Mesenchymal stem cell (in vitro differentiated cells and primary cell): ENCODE results near the gene SLC23A1.
A peak's percentile ranks its signal among the peaks of the same experiment; 100 is the strongest.

ENCODE experiments used
- DNase-seq: peaks from one replicate; pipeline ENCODE4 v3.0.0-alpha.2; 2013
- H2AFZ ChIP-seq: one replicate; pipeline ENCODE4 v1.6.1; 2013; ENCODE audit warnings: low read depth, mild to moderate bottlenecking, control low read depth, inconsistent platforms, low read length, moderate library complexity
- H2AK5ac ChIP-seq: 2 replicates; pipeline ENCODE4 v1.6.1; 2013; ENCODE audit warnings: low read length, moderate library complexity, mild to moderate bottlenecking, inconsistent platforms; ENCODE audit not compliant: severe bottlenecking
- H2BK120ac ChIP-seq: one replicate; pipeline ENCODE4 v1.6.1; 2013; ENCODE audit warnings: low read depth, mild to moderate bottlenecking, inconsistent platforms, low read length, moderate library complexity
- H2BK12ac ChIP-seq, 2 experiments: one replicate each; pipeline ENCODE4 v1.6.1; 2013; ENCODE audit warnings: inconsistent platforms in 2 of 2, low read length in 2 of 2, mild to moderate bottlenecking in 2 of 2, moderate library complexity in 2 of 2, control low read depth in 1 of 2
- H2BK15ac ChIP-seq: one replicate; pipeline ENCODE4 v1.6.1; 2013; ENCODE audit warnings: mild to moderate bottlenecking, low read depth, inconsistent platforms; ENCODE audit not compliant: poor library complexity, severe bottlenecking
- H2BK5ac ChIP-seq: 2 replicates; pipeline ENCODE4 v1.6.1; 2013; ENCODE audit warnings: low read depth, mild to moderate bottlenecking, low read length, control low read depth, inconsistent platforms; ENCODE audit not compliant: poor library complexity, severe bottlenecking
- H3K14ac ChIP-seq, 2 experiments: one replicate each; pipeline ENCODE4 v1.6.1; 2013; ENCODE audit warnings: inconsistent platforms in 2 of 2, low read length in 2 of 2, control low read depth in 1 of 2, mild to moderate bottlenecking in 1 of 2, moderate library complexity in 1 of 2
- H3K18ac ChIP-seq, 2 experiments: one replicate each; pipeline ENCODE4 v1.6.1; 2013; ENCODE audit warnings: inconsistent platforms in 2 of 2, low read length in 2 of 2, control low read depth in 1 of 2, low read depth in 1 of 2, mild to moderate bottlenecking in 1 of 2
- H3K23ac ChIP-seq, 2 experiments: one replicate each; pipeline ENCODE4 v1.6.1; 2013; ENCODE audit warnings: inconsistent platforms in 2 of 2, low read length in 2 of 2, mild to moderate bottlenecking in 2 of 2, moderate library complexity in 2 of 2, control low read depth in 1 of 2
- H3K27ac ChIP-seq: 2 replicates; pipeline ENCODE4 v1.5.1; 2013; ENCODE audit warnings: mild to moderate bottlenecking, moderate library complexity, low read length, control low read depth, inconsistent platforms; ENCODE audit not compliant: poor library complexity, severe bottlenecking
- H3K27me3 ChIP-seq, 2 experiments: 2 replicates each; pipeline versions ENCODE4 v1.6.1 to v1.7.0; 2013; ENCODE audit warnings: low read length in 2 of 2, mild to moderate bottlenecking in 2 of 2, moderate library complexity in 2 of 2, control low read depth in 1 of 2, inconsistent platforms in 1 of 2; ENCODE audit not compliant: control insufficient read depth in 1 of 2, insufficient read depth in 1 of 2
- H3K36me3 ChIP-seq, 2 experiments: 2 replicates each; pipeline versions ENCODE4 v1.6.1 to v1.7.0; 2013; ENCODE audit warnings: low read length in 2 of 2, control low read depth in 1 of 2, inconsistent platforms in 1 of 2, low read depth in 1 of 2, mild to moderate bottlenecking in 1 of 2; ENCODE audit not compliant: insufficient read depth in 2 of 2, control insufficient read depth in 1 of 2
- H3K4ac ChIP-seq, 2 experiments: one replicate each; pipeline ENCODE4 v1.6.1; 2013; ENCODE audit warnings: inconsistent platforms in 2 of 2, low read length in 2 of 2, mild to moderate bottlenecking in 2 of 2, moderate library complexity in 2 of 2, control low read depth in 1 of 2, low read depth in 1 of 2
- H3K4me1 ChIP-seq: 2 replicates; pipeline ENCODE4 v1.6.1; 2013; ENCODE audit warnings: low read depth, low read length, control low read depth; ENCODE audit not compliant: control insufficient read depth, insufficient read depth
- H3K4me2 ChIP-seq: 2 replicates; pipeline ENCODE4 v1.6.1; 2013; ENCODE audit warnings: low read length, mild to moderate bottlenecking, inconsistent platforms; ENCODE audit not compliant: poor library complexity, severe bottlenecking
- H3K4me3 ChIP-seq, 2 experiments: 2 replicates each; pipeline versions ENCODE4 v1.5.1 to v1.7.0; 2013; ENCODE audit warnings: low read length in 2 of 2, mild to moderate bottlenecking in 2 of 2, control low read depth in 1 of 2, low read depth in 1 of 2; ENCODE audit not compliant: insufficient read depth in 1 of 2
- H3K79me1 ChIP-seq: replicated peaks from 2 replicates; pipeline ENCODE4 v1.6.1; 2013; ENCODE audit warnings: mild to moderate bottlenecking, control low read depth, low read length, inconsistent platforms; ENCODE audit not compliant: poor library complexity, severe bottlenecking
- H3K9ac ChIP-seq: 2 replicates; pipeline ENCODE4 v1.7.0; 2013; ENCODE audit warnings: mild to moderate bottlenecking, low read length, moderate library complexity
- H3K9me3 ChIP-seq: 2 replicates; pipeline ENCODE4 v1.7.0; 2013; ENCODE audit warnings: mild to moderate bottlenecking, low read length; ENCODE audit not compliant: control insufficient read depth
- H4K8ac ChIP-seq: one replicate; pipeline ENCODE4 v1.6.1; 2013; ENCODE audit warnings: inconsistent platforms, mild to moderate bottlenecking, low read length, moderate library complexity
- H4K91ac ChIP-seq: one replicate; pipeline ENCODE4 v1.6.1; 2013; ENCODE audit warnings: mild to moderate bottlenecking, low read length, inconsistent platforms
- WGBS: methylation state at CpG from one replicate; pipeline ENCODE4 v1.1.7; 2013; ENCODE audit warnings: mixed read lengths; 5-methylcytosine and 5-hydroxymethylcytosine counted together

SLC23A1 gene

GRCh38 chr5:139344177-139344576 lies 38.9 kb downstream of the SLC23A1 start:
- Histone ChIP-seq H3K4me1 (peaks cover 3% of the 10 kb centered on the region), H3K79me1 (no peaks in the 10 kb centered on the region), H3K9ac (no peak overlapping the region), H2BK15ac (no peak overlapping the region), H4K8ac (no peak overlapping the region), H3K4me2 (peak overlapping the region; percentile 28), H3K36me3 (peaks cover 9 to 14% of the 10 kb centered on the region in 2 experiments), H3K27ac (no peak overlapping the region), H2AK5ac (no peak overlapping the region), H3K14ac (no peak overlapping the region), H2BK12ac (no peak overlapping the region), H3K4me3 (peak overlapping the region in 1 of 2 experiments; percentile 99), H3K4ac (no peak overlapping the region), H4K91ac (no peak overlapping the region), H3K18ac (no peak overlapping the region), H3K9me3 (no peaks in the 10 kb centered on the region), H2BK5ac (no peak overlapping the region), H3K23ac (no peak overlapping the region), H3K27me3 (no peaks in the 10 kb centered on the region), H2BK120ac (no peak overlapping the region), H2AFZ (no peak overlapping the region)
- no peak for DNase-seq
- 100% methylated on average over 2 of the region's 2 CpGs for WGBS

GRCh38 chr5:139343476-139343875 lies 39.6 kb downstream of the SLC23A1 start:
- H3K14ac ChIP-seq, result no peak overlapping the region
- peaks cover 3% of the 10 kb centered on the region for H3K4me1 ChIP-seq
- no peaks in the 10 kb centered on the region for H3K79me1 ChIP-seq
- H2BK5ac ChIP-seq, result no peak overlapping the region
- no peak overlapping the region for H2BK120ac ChIP-seq
- no peak overlapping the region for H3K4ac ChIP-seq
- DNase-seq, result no peak
- no peaks in the 10 kb centered on the region for H3K27me3 ChIP-seq
- no peak overlapping the region for H2BK12ac ChIP-seq
- no peaks in the 10 kb centered on the region for H3K9me3 ChIP-seq
- no peak overlapping the region for H2AFZ ChIP-seq
- no peak overlapping the region for H3K27ac ChIP-seq
- no peak overlapping the region for H2AK5ac ChIP-seq
- peak overlapping the region; percentile 100 for H3K9ac ChIP-seq
- peak overlapping the region in 1 of 2 experiments; percentile 99 for H3K4me3 ChIP-seq
- no peak overlapping the region for H3K18ac ChIP-seq
- no peak overlapping the region for H4K8ac ChIP-seq
- H3K4me2 ChIP-seq, result peak overlapping the region; percentile 46
- no peak overlapping the region for H3K23ac ChIP-seq
- 95% methylated on average over 9 of the region's 9 CpGs for WGBS
- no peak overlapping the region for H2BK15ac ChIP-seq
- H3K36me3 ChIP-seq, result peaks cover 9 to 14% of the 10 kb centered on the region in 2 experiments
- no peak overlapping the region for H4K91ac ChIP-seq

DNA sequence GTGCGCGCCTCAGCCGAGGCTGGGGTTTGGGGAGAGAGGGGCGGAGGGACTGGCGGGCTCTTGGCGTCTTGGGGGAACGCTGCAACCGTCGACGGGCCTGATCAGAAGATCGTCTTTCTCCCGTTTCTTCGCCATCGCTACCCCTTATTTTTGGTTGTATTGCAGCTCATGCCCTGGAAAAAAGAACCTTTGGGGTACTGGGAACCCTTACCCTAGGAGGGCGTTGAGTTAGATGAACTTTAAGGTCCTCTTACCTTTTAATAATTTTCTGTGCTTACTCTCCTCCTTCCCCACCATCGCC lies 40.7 kb downstream of the SLC23A1 start:
- Histone ChIP-seq H3K36me3 (peaks cover 9% of the 10 kb centered on the region in 2 experiments), H3K4ac (no peak overlapping the region), H3K18ac (peak overlapping the region in 1 of 2 experiments; percentile 21), H3K79me1 (no peaks in the 10 kb centered on the region), H2AFZ (no peak overlapping the region), H2BK5ac (no peak overlapping the region), H3K4me2 (peak overlapping the region; percentile 46), H2BK15ac (no peak overlapping the region), H3K9me3 (no peaks in the 10 kb centered on the region), H3K14ac (no peak overlapping the region), H2BK120ac (no peak overlapping the region), H3K27ac (peak overlapping the region; percentile 79), H3K27me3 (no peaks in the 10 kb centered on the region), H4K8ac (no peak overlapping the region), H2AK5ac (no peak overlapping the region), H3K23ac (no peak overlapping the region), H3K4me1 (peaks cover 3% of the 10 kb centered on the region), H2BK12ac (no peak overlapping the region), H3K4me3 (peak overlapping the region; percentile 76 to 99), H4K91ac (no peak overlapping the region), H3K9ac (peak overlapping the region; percentile 100)
- DNase-seq, result no peak
- 0% methylated on average over 4 of the region's 16 CpGs for WGBS

DNA sequence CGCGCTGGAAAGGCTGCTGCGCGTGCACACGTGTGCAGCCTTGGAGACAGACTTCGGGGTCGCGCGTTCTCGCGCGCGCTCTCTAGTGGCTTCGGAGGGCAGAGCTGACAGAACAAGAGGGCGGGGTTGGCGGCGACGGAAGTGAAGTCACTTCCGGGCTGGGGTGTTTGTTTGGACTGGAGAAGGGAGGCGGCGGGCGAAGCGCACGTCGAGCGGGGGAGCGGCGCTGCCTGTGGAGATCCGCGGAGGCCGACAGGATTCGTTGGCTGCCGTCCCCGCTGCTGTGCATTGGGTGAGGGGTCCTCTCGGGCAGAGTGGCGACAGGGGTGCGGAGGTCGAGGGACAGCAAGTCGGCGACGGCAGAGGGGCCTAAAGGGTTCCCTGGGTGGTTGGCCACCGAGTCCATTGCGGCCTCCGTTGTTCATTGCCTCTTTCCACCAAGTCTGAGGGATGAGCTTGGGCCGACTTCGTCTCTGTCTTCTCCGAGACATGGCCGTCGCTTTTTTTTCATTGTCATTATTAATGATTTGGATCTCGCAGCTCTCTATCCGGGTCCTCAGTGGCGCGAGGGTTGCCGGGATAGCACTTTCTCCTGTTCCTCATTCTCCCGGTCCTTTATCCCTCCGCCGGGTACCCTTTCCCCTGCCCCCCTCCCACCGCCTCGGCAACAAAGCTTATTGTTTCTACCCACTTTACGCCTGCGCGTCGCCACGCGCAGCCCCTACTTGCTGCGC lies 41.2 kb downstream of the SLC23A1 start, which contains the start of gene PAIP2:
Gene PAIP2, plus strand, starts transcription at position 166 of the 734 bp plus-strand sequence. CDS start 21,931 bp downstream, outside the sequence.
- peak within 1 kb of the TSS; percentile 46 for H2BK15ac ChIP-seq
- no peak within 1 kb of the TSS for H2BK12ac ChIP-seq
- H2AK5ac ChIP-seq, result peak within 1 kb of the TSS; percentile 75
- peak within 1 kb of the TSS; percentile 79 for H3K27ac ChIP-seq
- peak within 1 kb of the TSS; percentile 26 for H2BK5ac ChIP-seq
- H3K9ac ChIP-seq, result peak within 1 kb of the TSS; percentile 100
- peak within 1 kb of the TSS; percentile 68 for H3K4me2 ChIP-seq
- peak; percentile 99 for DNase-seq
- peak within 1 kb of the TSS; percentile 76 to 99 for H3K4me3 ChIP-seq
- H3K14ac ChIP-seq, result peak within 1 kb of the TSS in 1 of 2 experiments; percentile 69
- peaks cover 3% of the 10 kb centered on the region for H3K4me1 ChIP-seq
- no peaks in the 10 kb centered on the region for H3K9me3 ChIP-seq
- H3K23ac ChIP-seq, result peak within 1 kb of the TSS in 1 of 2 experiments; percentile 19
- peak within 1 kb of the TSS; percentile 76 for H2AFZ ChIP-seq
- H2BK120ac ChIP-seq, result peak within 1 kb of the TSS; percentile 61
- H3K79me1 ChIP-seq, result no peaks in the 10 kb centered on the region
- H4K8ac ChIP-seq, result peak within 1 kb of the TSS; percentile 96
- peak within 1 kb of the TSS; percentile 30 to 82 for H3K4ac ChIP-seq
- no peaks in the 10 kb centered on the region for H3K27me3 ChIP-seq
- WGBS, result under 1% methylated on average over 53 of the region's 66 CpGs
- H3K18ac ChIP-seq, result peak within 1 kb of the TSS; percentile 82 to 84
- H3K36me3 ChIP-seq, result peaks cover 9% of the 10 kb centered on the region in 2 experiments
- peak within 1 kb of the TSS; percentile 89 for H4K91ac ChIP-seq
